ENCODE results near the gene MAPK9. TPM values are rescaled to one million over a fixed set of nuclear protein-coding genes. Genes with fewer than 3 reads are reported as not detected.

The MAPK9 gene
- total RNA-seq, 1 donor from 2014 or later = 34.4 TPM

DNA sequence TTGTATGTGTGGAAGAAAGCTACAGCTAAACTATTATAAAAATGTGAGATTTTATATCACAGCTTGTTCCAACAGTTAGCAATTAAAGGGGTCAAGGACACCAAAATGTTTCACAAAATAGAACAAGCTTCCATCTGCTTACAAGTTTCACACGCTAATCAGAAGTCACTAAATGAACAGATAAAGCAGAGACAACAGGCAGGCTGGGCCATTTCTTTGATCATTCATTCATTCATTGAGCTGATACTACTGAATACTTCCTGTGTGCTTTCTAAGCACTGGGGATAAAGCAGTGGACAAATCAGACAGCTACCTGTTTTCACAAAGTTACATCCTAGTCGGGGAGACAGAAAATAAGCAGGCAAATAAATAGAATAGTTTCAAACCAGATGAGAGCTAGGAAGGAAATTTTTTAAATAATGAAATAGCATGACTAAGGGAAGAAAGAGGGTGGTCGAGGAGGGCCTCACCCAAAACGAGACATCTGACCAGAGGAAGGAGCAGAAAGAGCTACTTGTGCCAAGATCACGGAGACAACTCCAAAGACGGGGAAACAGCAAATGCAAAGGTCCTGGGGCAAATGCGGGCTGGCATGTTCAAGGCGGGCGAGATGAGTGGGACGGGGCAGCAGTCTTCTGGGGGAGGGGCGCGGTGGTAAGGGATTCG, 1.2 kb downstream of the MAPK9 start:
- H3K36me3 Mint-ChIP-seq = peaks cover 14% of the 10 kb centered on the region
- H3K4me1 Mint-ChIP-seq (ENCODE audit: unreplicated experiment) = peaks cover 41% of the 10 kb centered on the region
- peak overlapping the region; percentile 88 for H3K27ac Mint-ChIP-seq
- no peaks in the 10 kb centered on the region for H3K9me3 Mint-ChIP-seq
- TF ChIP-seq, protein P1, sequence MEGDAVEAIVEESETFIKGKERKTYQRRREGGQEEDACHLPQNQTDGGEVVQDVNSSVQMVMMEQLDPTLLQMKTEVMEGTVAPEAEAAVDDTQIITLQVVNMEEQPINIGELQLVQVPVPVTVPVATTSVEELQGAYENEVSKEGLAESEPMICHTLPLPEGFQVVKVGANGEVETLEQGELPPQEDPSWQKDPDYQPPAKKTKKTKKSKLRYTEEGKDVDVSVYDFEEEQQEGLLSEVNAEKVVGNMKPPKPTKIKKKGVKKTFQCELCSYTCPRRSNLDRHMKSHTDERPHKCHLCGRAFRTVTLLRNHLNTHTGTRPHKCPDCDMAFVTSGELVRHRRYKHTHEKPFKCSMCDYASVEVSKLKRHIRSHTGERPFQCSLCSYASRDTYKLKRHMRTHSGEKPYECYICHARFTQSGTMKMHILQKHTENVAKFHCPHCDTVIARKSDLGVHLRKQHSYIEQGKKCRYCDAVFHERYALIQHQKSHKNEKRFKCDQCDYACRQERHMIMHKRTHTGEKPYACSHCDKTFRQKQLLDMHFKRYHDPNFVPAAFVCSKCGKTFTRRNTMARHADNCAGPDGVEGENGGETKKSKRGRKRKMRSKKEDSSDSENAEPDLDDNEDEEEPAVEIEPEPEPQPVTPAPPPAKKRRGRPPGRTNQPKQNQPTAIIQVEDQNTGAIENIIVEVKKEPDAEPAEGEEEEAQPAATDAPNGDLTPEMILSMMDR (conservative IDR thresholded peaks at IDR 0.05) = no peak
- H3K4me3 Mint-ChIP-seq = peak overlapping the region; percentile 96
- no peak for DNase-seq (ENCODE audit: extremely low spot score, unreplicated experiment)
- H3K27me3 Mint-ChIP-seq = no peaks in the 10 kb centered on the region

DNA sequence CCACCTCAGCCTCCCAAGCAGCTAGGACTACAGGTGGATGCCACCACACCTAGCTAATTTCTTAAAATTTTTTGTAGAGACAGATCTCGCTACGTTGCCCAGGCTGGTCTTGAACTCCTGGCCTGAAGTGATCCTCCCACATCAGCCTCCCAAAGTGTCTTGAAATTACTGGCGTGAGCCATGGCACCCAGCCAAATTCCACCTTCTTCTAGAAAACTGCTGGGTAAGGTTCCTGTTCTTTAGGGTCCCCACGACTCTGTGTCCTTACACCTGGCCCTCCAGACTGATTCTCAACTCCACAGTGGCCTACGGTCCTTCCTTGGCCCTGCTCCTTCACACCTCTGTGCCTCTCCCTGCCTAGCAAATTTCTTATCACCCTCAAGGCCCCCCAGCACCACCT, 1.9 kb downstream of the MAPK9 start:
- TF ChIP-seq, protein P1 (conservative IDR thresholded peaks at IDR 0.05) = no peak
- peaks cover 19% of the 10 kb centered on the region for H3K36me3 Mint-ChIP-seq
- H3K27me3 Mint-ChIP-seq = no peaks in the 10 kb centered on the region
- no peaks in the 10 kb centered on the region for H3K9me3 Mint-ChIP-seq
- DNase-seq (ENCODE audit: extremely low spot score, unreplicated experiment) = no peak
- peaks cover 41% of the 10 kb centered on the region for H3K4me1 Mint-ChIP-seq (ENCODE audit: unreplicated experiment)
- peak overlapping the region; percentile 88 for H3K27ac Mint-ChIP-seq
- peak overlapping the region; percentile 96 for H3K4me3 Mint-ChIP-seq

DNA sequence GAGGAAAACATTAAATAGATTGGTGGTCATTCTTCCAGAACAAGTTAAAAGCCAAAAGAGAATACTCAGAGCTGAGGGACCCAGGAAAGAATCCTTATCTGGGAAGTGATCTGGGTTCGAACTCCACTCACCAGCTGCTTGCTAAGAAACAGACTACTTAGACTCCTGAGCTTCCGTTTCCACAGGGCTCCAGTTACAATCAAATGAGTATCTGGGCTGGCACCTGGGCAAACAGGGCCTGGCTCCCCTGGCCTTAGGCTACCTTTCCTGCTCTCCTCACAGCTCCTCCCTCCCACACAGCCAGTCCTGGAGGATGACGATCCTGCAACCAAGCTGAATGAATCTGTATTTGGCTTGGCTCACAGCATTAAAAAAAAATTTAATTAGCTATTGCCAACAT, 2.5 kb downstream of the MAPK9 start:
- Mint-ChIP-seq H3K4me3 (no peak overlapping the region), H3K9me3 (no peaks in the 10 kb centered on the region), H3K36me3 (peaks cover 24% of the 10 kb centered on the region), H3K4me1 (ENCODE audit: unreplicated experiment) (peaks cover 41% of the 10 kb centered on the region), H3K27ac (no peak overlapping the region), H3K27me3 (no peaks in the 10 kb centered on the region)
- TF ChIP-seq, protein P1 (conservative IDR thresholded peaks at IDR 0.05) = no peak
- no peak for DNase-seq (ENCODE audit: extremely low spot score, unreplicated experiment)

DNA sequence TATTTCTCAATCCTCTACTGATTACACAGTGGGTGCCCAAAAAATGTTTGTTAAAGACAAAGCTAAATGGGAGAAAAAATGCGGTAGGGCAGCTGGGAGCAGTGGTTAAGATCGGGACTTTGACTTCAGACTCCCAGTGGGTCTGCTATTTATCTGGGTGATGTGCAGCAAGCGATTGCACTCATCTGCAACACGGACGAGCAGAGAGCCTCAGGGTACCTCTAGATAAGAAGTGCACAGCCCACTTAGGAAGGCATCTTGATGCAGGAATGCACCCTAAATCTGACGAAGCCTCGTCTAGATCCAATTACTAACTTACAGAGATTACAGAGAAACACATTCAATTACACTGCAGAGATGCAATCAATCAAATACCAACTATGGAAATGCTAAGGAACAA, 4.0 kb downstream of the MAPK9 start:
- peak overlapping the region; percentile 27 for H3K4me3 Mint-ChIP-seq
- no peak for DNase-seq (ENCODE audit: extremely low spot score, unreplicated experiment)
- no peak overlapping the region for H3K27ac Mint-ChIP-seq
- H3K4me1 Mint-ChIP-seq (ENCODE audit: unreplicated experiment) = peaks cover 36% of the 10 kb centered on the region
- TF ChIP-seq, protein P1 (conservative IDR thresholded peaks at IDR 0.05) = no peak
- H3K9me3 Mint-ChIP-seq = no peaks in the 10 kb centered on the region
- peaks cover 27% of the 10 kb centered on the region for H3K36me3 Mint-ChIP-seq
- H3K27me3 Mint-ChIP-seq = no peaks in the 10 kb centered on the region

DNA sequence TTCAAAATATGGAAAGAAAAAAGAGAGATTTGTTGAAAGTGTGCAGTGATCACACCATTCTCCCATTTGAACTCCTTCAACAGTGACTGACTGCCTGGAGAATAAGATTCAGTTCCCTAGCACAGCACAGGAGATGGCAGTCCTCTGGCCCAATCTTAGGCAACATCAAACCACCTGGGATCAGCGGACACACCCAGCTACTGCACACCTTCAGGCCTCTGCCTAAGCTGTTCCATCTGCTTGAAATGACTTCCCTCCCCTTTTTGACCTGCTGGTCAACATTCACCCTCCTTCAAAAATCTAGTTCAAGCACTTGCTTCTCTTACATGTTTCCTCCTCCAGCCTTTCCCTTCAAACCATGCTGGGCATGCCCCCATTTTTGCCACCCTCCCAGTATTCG, 4.5 kb downstream of the MAPK9 start:
- peaks cover 30% of the 10 kb centered on the region for H3K36me3 Mint-ChIP-seq
- H3K27ac Mint-ChIP-seq = no peak overlapping the region
- no peaks in the 10 kb centered on the region for H3K27me3 Mint-ChIP-seq
- peaks cover 36% of the 10 kb centered on the region for H3K4me1 Mint-ChIP-seq (ENCODE audit: unreplicated experiment)
- H3K4me3 Mint-ChIP-seq = no peak overlapping the region
- no peaks in the 10 kb centered on the region for H3K9me3 Mint-ChIP-seq
- TF ChIP-seq, protein P1 (conservative IDR thresholded peaks at IDR 0.05) = no peak
- DNase-seq (ENCODE audit: extremely low spot score, unreplicated experiment) = no peak

Data from type B pancreatic cell (in vitro differentiated cells).